PC-9 (cell line): ENCODE measurements around the gene FAM83G. TPM values are rescaled to one million over a fixed set of nuclear protein-coding genes. Genes with fewer than 3 reads are reported as not detected.

ENCODE experiments used
- BruUV-seq: library from RNA; stranded (reverse); fragments of 400-500 nt; replicated peaks from 2 replicates; lab custom pipeline; 2021; lab: Mats Ljungman, UMichigan
- CTCF ChIA-PET: fragments of 300-600 bp; sonication (Branson Sonifier 250); formaldehyde crosslinking; loops from one replicate; lab custom pipeline; 2022; ENCODE audit warnings: antibody characterized with exemption; lab: Charles Lee
- POLR2A ChIA-PET: fragments of 300-600 bp; sonication (Branson Sonifier 250); formaldehyde crosslinking; loops from one replicate; lab custom pipeline; 2022; ENCODE audit warnings: antibody characterized with exemption; ENCODE audit not compliant: unreplicated experiment; lab: Charles Lee
- DNase-seq, 2 experiments: peaks; one replicate each; pipeline versions ENCODE4 v3.0.0 to v3.0.0-alpha.2; 2015 to 2022; ENCODE audit warnings: mixed read lengths in 1 of 2
- H2AFZ ChIP-seq: fragments of 200-600 bp; sonication (generic); 2 replicates; pipeline ENCODE4 v1.8.1; 2017; ENCODE audit warnings: antibody characterized with exemption
- H3F3A ChIP-seq: fragments of 200-600 bp; sonication (generic); 2 replicates; pipeline ENCODE4 v1.8.1; 2017; ENCODE audit warnings: antibody characterized with exemption, mild to moderate bottlenecking, low read depth; ENCODE audit not compliant: insufficient read depth
- H3K27ac ChIP-seq: fragments of 200-600 bp; sonication (generic); 2 replicates; pipeline ENCODE4 v1.6.1; 2016; ENCODE audit warnings: mixed run types
- H3K27me3 ChIP-seq: fragments of 200-600 bp; sonication (generic); 2 replicates; pipeline ENCODE4 v1.6.1; 2016; ENCODE audit warnings: low read depth, mixed run types; ENCODE audit not compliant: insufficient read depth
- H3K36me3 ChIP-seq: fragments of 200-600 bp; sonication (generic); 2 replicates; pipeline ENCODE4 v1.6.1; 2016; ENCODE audit warnings: low read depth, mixed run types
- H3K4me1 ChIP-seq: fragments of 200-600 bp; sonication (generic); replicated peaks from 2 replicates; pipeline ENCODE4 v1.6.1; 2016; ENCODE audit warnings: mixed run types; ENCODE audit not compliant: insufficient read depth
- H3K4me2 ChIP-seq: fragments of 200-600 bp; sonication (generic); 2 replicates; pipeline ENCODE4 v1.6.1; 2017; ENCODE audit warnings: mixed run types
- H3K4me3 ChIP-seq: fragments of 200-600 bp; sonication (generic); 2 replicates; pipeline ENCODE4 v1.6.1; 2016; ENCODE audit warnings: mixed run types
- H3K79me2 ChIP-seq: fragments of 200-600 bp; sonication (generic); 2 replicates; pipeline ENCODE4 v1.6.1; 2017; ENCODE audit warnings: low read depth, mixed run types
- H3K9me2 ChIP-seq: fragments of 200-600 bp; sonication (generic); 2 replicates; pipeline ENCODE4 v1.8.1; 2017; ENCODE audit warnings: mild to moderate bottlenecking; ENCODE audit not compliant: insufficient read depth
- H3K9me3 ChIP-seq: fragments of 200-600 bp; sonication (generic); 2 replicates; pipeline ENCODE4 v1.8.1; 2016; ENCODE audit warnings: low read depth; ENCODE audit not compliant: insufficient read depth
- H4K20me1 ChIP-seq: fragments of 200-600 bp; sonication (generic); 2 replicates; pipeline ENCODE4 v1.8.1; 2017; ENCODE audit not compliant: insufficient read depth
- CTCF ChIP-seq: fragments of 200-600 bp; sonication (generic); conservative IDR thresholded peaks from 2 replicates; pipeline ENCODE4 v1.6.1; 2017; ENCODE audit warnings: mixed run types, antibody characterized with exemption, mild to moderate bottlenecking, moderate library complexity
- EZH2 ChIP-seq: fragments of 200-600 bp; sonication (generic); IDR thresholded peaks from 2 replicates; pipeline ENCODE4 v1.8.0; 2017; ENCODE audit warnings: antibody characterized with exemption, low read depth
- intact Hi-C: fragments of 100-400 bp; cut with micrococcal nuclease; formaldehyde crosslinking; loops from one replicate; pipeline ENCODE4 v1.10.0; 2022; ENCODE audit not compliant: unreplicated experiment
- total RNA-seq: library from RNA; stranded (reverse); gene quantifications from 2 replicates; pipeline ENCODE4 v1.2.3, GENCODE V29; 2021

The FAM83G gene
- total RNA-seq, 1 experiment from 2014 or later: 30.2 TPM

GRCh38 chr17:18947866-18948265 is 56.7 kb downstream of the FAM83G start:
- no peaks in the 10 kb centered on the region for H3K9me3 ChIP-seq
- no TSS peak for BruUV-seq
- CTCF ChIA-PET: no interaction called here

GRCh38 chr17:18946536-18946935 is 58.0 kb downstream of the FAM83G start:
- H3K9me3 ChIP-seq: no peaks in the 10 kb centered on the region
- intact Hi-C loops: no loop called here
- peak; percentile 76 to 83 for DNase-seq
- H3K36me3 ChIP-seq: no peaks in the 10 kb centered on the region
- H3F3A ChIP-seq: no peaks in the 10 kb centered on the region
- no peak overlapping the region for H3K4me2 ChIP-seq
- no peaks in the 10 kb centered on the region for H4K20me1 ChIP-seq
- POLR2A ChIA-PET: interaction anchor here (0.5 kb wide), 1 partner anchor 758 kb away, joined by 5 read pairs; no protein-coding TSS in a partner anchor
- no peaks in the 10 kb centered on the region for H3K9me2 ChIP-seq
- BruUV-seq: no TSS peak
- no peak overlapping the region for H2AFZ ChIP-seq
- CTCF ChIA-PET: no interaction called here
- H3K27ac ChIP-seq: no peak overlapping the region
- H3K79me2 ChIP-seq: no peaks in the 10 kb centered on the region
- H3K27me3 ChIP-seq: peaks cover 12% of the 10 kb centered on the region; the same call in 1 of the 2 replicates
- H3K4me3 ChIP-seq: no peak overlapping the region
- H3K4me1 ChIP-seq: peaks cover 14% of the 10 kb centered on the region; the same call in 1 of the 2 replicates
- TF ChIP-seq CTCF (no peak), EZH2 (no peak)

More at GRCh38 chr17:18947866-18948265, 56.7 kb downstream of the FAM83G start:
- no peak for DNase-seq
- H3K4me1 ChIP-seq: peaks cover 14% of the 10 kb centered on the region; the same call in 1 of the 2 replicates
- TF ChIP-seq CTCF (no peak), EZH2 (no peak)
- POLR2A ChIA-PET: interaction anchor here (0.7 kb wide), 1 partner anchor 56 kb away, joined by 3 read pairs; no protein-coding TSS in a partner anchor
- no peaks in the 10 kb centered on the region for H3F3A ChIP-seq
- H3K36me3 ChIP-seq: no peaks in the 10 kb centered on the region
- H3K79me2 ChIP-seq: no peaks in the 10 kb centered on the region
- H3K4me2 ChIP-seq: no peak overlapping the region
- no peak overlapping the region for H3K27ac ChIP-seq
- peaks cover 12% of the 10 kb centered on the region; the same call in 1 of the 2 replicates for H3K27me3 ChIP-seq
- no peaks in the 10 kb centered on the region for H3K9me2 ChIP-seq
- intact Hi-C loops: no loop called here
- H3K4me3 ChIP-seq: no peak overlapping the region
- no peaks in the 10 kb centered on the region for H4K20me1 ChIP-seq
- H2AFZ ChIP-seq: no peak overlapping the region

GRCh38 chr17:18944646-18945045 is 59.9 kb downstream of the FAM83G start:
- Histone ChIP-seq H3K36me3 (no peaks in the 10 kb centered on the region), H3K4me2 (no peak overlapping the region), H3K4me1 (peaks cover 14% of the 10 kb centered on the region; the same call in 1 of the 2 replicates), H3K79me2 (no peaks in the 10 kb centered on the region), H3K27ac (no peak overlapping the region), H3K9me3 (no peaks in the 10 kb centered on the region), H3K4me3 (no peak overlapping the region), H3K27me3 (0 out of 2 replicates have a peak, but pooled peaks cover 6% of the 10 kb centered on the region), H3K9me2 (no peaks in the 10 kb centered on the region), H3F3A (no peaks in the 10 kb centered on the region), H4K20me1 (no peaks in the 10 kb centered on the region), H2AFZ (no peak overlapping the region)
- ChIA-PET POLR2A (no interaction called here), CTCF (no interaction called here)
- TF ChIP-seq EZH2 (no peak), CTCF (no peak)
- DNase-seq: no peak
- intact Hi-C loops: no loop called here
- BruUV-seq: no TSS peak
